Skeletal muscle satellite cell (primary cell): ENCODE results near the gene ARPC1A. TPM values are rescaled to one million over a fixed set of nuclear protein-coding genes. Genes with fewer than 3 reads are reported as not detected.
"Not testable (repeated sequence)": the region's sequence is repeated elsewhere in the genome, so short reads cannot be mapped to it uniquely, and the experiment has no call there.

ENCODE experiments used
- H3K27me3 ChIP-seq: 2 replicates; pipeline ENCODE4 v1.7.0; 2013; ENCODE audit warnings: low read length; ENCODE audit not compliant: control insufficient read depth, insufficient read depth
- H3K36me3 ChIP-seq: 2 replicates; pipeline ENCODE4 v1.7.0; 2013; ENCODE audit warnings: mild to moderate bottlenecking, control low read depth, low read length; ENCODE audit not compliant: insufficient read depth
- H3K4me1 ChIP-seq: 2 replicates; pipeline ENCODE4 v1.7.0; 2013; ENCODE audit warnings: low read length; ENCODE audit not compliant: control insufficient read depth, insufficient read depth
- H3K4me2 ChIP-seq: 2 replicates; pipeline ENCODE4 v1.7.0; 2013; ENCODE audit warnings: mild to moderate bottlenecking, low read length
- H3K4me3 ChIP-seq: 2 replicates; pipeline ENCODE4 v1.7.0; 2013; ENCODE audit warnings: low read length
- H3K9ac ChIP-seq: 2 replicates; pipeline ENCODE4 v1.7.0; 2013; ENCODE audit warnings: mild to moderate bottlenecking, low read depth, low read length, moderate library complexity
- H3K9me3 ChIP-seq: replicated peaks from 2 replicates; pipeline ENCODE4 v1.7.0; 2013; ENCODE audit warnings: mild to moderate bottlenecking, control low read depth, low read length
- total RNA-seq: library from RNA; depleted of rRNA; stranded (reverse); fragments of >200 nt; gene quantifications from 2 replicates; pipeline ENCODE4 v1.2.3, GENCODE V29; 2012; rRNA removed

Gene ARPC1A
- 237 and 313 TPM in 2 replicates for total RNA-seq

DNA sequence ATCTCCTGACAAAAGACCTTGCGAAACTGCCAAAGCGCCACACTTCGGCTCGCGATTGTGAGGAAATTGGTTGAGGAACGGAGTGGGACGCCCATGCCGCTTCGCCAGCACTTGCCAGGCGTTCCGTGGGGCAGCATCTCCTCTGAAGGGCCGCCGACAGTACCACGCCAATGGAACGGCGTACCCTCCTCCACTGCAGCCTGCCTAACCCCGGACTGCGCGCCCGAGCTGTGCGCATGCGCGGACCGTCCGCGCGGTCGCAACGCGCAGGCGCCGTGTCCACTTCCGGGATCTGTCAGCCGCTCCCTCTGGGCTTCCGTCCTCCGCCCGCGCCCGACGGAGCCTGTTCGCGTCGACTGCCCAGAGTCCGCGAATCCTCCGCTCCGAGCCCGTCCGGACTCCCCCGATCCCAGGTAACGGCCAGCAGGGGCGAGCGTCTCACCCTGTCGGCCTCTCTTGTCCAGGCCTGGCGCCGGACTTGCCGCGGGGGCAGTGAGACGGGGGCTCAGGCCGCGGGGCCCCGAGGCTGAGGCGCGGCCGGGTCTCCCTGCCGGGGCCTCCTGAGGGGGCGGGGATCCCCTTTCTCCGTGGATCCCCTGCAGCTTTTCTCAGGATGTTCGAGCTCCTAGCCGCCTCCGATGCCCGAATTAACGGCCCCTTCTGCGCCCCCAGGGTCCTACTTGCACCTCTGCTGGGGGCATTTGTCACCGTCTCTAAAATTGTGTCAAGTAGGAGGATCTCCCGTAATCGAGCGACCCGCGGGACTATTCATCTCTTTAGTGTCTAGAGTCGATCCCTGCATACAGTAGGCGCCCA is at the start of gene ARPC1A:
Gene ARPC1A, plus strand, starts transcription at position 307 of the 816 bp plus-strand sequence. CDS start 7,456 bp downstream, outside the sequence.
- Histone ChIP-seq H3K4me1 (peaks cover 35% of the 10 kb centered on the region), H3K4me3 (peak within 1 kb of the TSS; percentile 90), H3K9ac (peak within 1 kb of the TSS; percentile 98), H3K27me3 (no peaks in the 10 kb centered on the region), H3K4me2 (peak within 1 kb of the TSS; percentile 96), H3K36me3 (peaks cover 6% of the 10 kb centered on the region), H3K9me3 (no peaks in the 10 kb centered on the region)

DNA sequence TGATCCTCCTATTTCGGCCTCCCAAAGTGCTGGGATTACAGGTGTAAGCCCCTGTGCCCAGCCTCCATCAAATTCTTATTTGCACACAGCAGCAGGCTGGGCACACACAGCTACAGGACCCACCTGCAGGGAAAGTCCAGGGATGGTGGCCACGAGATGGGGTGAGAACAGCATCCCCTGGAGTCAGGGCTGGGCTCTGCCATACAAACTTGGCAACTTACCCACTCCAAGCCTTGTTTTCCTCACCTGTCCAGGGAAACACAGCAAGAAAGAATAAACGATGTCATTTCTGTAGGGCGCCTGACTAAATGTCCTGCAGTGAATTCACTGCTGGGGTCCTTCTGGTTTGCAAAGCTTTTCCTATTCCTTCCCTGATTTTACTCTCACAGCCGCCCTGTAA is 47.5 kb upstream of the ARPC1A start:
- Histone ChIP-seq H3K36me3 (no peaks in the 10 kb centered on the region), H3K4me3 (no peak overlapping the region), H3K9me3 (no peaks in the 10 kb centered on the region), H3K4me1 (peaks cover 9% of the 10 kb centered on the region), H3K4me2 (no peak overlapping the region), H3K27me3 (peaks cover 5% of the 10 kb centered on the region), H3K9ac (no peak overlapping the region)

DNA sequence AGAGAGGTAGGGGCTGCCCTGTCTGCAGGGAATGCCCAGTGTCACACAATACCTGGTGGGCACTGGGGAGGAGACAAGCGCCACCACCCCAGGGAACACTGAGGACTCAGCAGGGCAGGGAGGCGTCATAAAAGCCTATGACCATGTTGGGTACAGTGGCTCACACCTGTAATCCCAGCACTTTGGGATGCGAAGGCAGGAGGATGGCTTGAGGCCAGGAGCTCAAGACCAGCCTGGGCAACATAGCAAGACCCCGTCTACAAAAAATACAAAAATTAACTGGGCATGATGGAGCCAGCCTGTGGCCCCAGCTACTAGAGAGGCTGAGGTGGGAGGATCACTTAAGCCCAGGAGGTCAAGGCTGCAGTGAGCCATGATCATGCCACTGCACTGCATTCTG is 41.5 kb upstream of the ARPC1A start:
- not testable (repeated sequence) for H3K9ac ChIP-seq, H3K36me3 ChIP-seq, H3K4me1 ChIP-seq, H3K9me3 ChIP-seq, H3K4me2 ChIP-seq, H3K4me3 ChIP-seq, H3K27me3 ChIP-seq

DNA sequence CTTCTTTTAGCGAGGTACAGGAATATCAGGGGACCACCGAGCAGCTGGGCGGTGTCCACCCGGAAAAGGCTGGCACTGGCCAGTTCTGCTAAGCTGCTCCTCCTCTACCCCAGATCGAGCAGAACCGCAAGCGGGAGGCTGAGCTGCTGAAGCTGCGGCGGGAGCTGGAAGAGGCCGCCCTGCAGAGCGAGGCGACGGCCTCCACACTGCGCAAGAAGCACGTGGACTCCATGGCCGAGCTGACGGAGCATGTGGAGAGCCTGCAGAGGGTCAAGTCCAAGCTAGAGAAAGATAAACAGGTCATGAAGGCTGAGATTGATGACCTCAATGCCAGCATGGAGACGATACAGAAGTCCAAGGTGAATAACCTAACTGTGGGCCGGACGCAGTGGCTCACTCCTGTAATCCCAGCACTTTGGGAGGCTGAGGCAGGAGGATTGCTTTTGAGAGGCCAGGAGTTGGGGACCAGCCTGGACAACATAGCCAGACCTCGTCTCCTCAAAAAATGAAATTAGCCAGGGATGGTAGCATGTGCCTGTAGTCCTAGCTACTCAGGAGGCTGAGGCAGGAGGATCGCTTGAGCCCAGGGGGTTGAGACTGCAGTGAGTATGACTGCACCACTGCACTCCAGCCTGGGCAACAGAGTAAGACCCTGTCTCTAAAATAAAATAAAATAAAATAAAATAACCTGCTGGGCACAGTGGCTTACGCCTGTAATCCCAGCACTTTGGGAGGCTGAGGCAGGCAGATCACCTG is 37.7 kb upstream of the ARPC1A start:
- H3K36me3 ChIP-seq, result no peaks in the 10 kb centered on the region
- no peak overlapping the region for H3K4me2 ChIP-seq
- H3K9ac ChIP-seq, result no peak overlapping the region
- H3K4me3 ChIP-seq, result no peak overlapping the region
- H3K27me3 ChIP-seq, result no peaks in the 10 kb centered on the region
- H3K9me3 ChIP-seq, result no peaks in the 10 kb centered on the region
- H3K4me1 ChIP-seq, result no peaks in the 10 kb centered on the region

DNA sequence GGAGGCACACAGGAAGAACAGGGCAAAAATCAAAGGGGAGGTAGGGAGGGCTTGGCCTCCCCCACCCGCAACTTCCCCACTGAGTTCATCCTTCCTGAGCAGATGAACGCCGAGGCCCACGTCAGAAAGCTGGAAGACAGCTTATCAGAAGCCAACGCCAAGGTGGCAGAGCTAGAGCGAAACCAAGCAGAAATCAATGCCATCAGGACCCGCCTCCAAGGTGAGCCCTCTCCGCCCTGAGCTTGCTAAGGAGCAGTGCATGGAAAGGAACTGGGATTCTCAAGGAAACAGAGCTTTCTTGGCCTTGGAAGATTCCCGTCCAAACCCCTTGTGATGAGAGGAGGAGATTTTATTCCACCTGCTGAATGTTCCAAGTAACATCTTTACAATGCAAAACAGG is 36.5 kb upstream of the ARPC1A start:
- no peaks in the 10 kb centered on the region for H3K27me3 ChIP-seq
- no peak overlapping the region for H3K9ac ChIP-seq
- H3K4me3 ChIP-seq, result no peak overlapping the region
- no peaks in the 10 kb centered on the region for H3K9me3 ChIP-seq
- no peak overlapping the region for H3K4me2 ChIP-seq
- H3K4me1 ChIP-seq, result no peaks in the 10 kb centered on the region
- no peaks in the 10 kb centered on the region for H3K36me3 ChIP-seq

DNA sequence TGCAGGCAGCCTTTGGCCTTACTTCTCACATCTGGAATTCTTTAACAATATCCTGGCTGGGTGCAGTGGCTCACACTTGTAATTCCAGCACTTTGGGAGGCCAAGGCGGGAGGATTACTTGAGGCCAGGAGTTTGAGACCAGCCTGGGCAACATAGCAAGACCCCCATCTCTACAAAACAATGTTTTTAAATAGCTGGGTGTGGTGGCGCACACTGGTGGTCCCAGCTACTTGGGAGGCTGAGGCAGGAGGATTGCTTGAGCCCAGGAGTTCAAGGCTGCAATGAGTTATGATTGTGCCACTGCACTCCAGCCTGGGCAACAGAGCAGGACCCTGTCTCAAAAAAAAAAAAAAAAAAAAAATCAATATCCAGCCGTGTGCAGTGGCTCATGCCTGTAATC is 35.5 kb upstream of the ARPC1A start:
- not testable (repeated sequence) for H3K4me1 ChIP-seq, H3K4me3 ChIP-seq, H3K9me3 ChIP-seq, H3K36me3 ChIP-seq, H3K27me3 ChIP-seq, H3K4me2 ChIP-seq, H3K9ac ChIP-seq

DNA sequence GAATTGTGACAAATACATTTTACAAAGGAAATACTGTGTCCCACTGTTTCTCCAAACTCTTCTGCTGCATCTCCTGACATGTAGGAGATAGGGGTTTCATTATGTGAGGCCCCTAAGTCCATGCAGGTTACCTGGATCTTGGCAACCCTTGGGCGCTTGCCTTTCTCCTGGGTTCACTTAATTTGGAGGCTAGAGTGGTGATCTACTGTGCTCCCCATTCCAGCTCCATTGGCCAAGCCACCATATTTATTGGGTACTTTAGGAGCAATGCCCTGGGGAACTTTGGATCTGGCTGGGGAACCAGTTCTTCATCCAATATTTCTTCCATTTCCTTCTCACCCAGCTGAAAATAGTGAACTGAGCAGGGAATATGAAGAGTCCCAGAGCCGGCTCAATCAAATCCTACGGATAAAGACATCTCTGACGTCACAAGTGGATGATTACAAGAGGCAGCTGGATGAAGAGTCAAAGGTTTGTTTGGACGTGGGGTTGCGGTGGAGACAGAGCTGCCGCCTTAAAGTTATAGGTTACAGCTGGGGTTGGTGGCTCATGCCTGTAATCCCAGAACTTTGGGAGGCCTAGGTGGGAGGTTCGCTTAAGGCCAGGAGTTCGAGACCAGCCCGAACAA is 34.6 kb upstream of the ARPC1A start:
- Histone ChIP-seq H3K4me3 (no peak overlapping the region), H3K4me2 (no peak overlapping the region), H3K9ac (no peak overlapping the region), H3K36me3 (no peaks in the 10 kb centered on the region), H3K9me3 (no peaks in the 10 kb centered on the region), H3K27me3 (no peaks in the 10 kb centered on the region), H3K4me1 (no peaks in the 10 kb centered on the region)

DNA sequence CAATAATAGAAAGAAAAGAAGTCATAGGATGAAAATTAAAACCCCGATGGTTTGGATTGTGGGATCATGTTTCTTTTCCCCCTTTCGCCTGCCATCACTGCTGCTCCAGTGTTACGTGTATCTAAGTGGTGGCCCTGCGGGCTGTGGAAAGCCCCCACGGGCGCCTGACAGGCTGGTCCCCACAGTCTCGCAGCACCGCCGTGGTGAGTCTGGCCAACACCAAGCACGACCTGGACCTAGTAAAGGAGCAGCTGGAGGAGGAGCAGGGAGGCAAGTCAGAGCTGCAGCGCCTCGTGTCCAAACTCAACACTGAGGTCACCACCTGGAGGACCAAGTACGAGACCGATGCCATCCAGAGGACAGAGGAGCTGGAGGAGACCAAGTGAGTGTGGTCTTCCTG is 33.6 kb upstream of the ARPC1A start:
- Histone ChIP-seq H3K36me3 (no peaks in the 10 kb centered on the region), H3K4me1 (no peaks in the 10 kb centered on the region), H3K27me3 (no peaks in the 10 kb centered on the region), H3K4me2 (no peak overlapping the region), H3K9ac (no peak overlapping the region), H3K9me3 (no peaks in the 10 kb centered on the region), H3K4me3 (no peak overlapping the region)

DNA sequence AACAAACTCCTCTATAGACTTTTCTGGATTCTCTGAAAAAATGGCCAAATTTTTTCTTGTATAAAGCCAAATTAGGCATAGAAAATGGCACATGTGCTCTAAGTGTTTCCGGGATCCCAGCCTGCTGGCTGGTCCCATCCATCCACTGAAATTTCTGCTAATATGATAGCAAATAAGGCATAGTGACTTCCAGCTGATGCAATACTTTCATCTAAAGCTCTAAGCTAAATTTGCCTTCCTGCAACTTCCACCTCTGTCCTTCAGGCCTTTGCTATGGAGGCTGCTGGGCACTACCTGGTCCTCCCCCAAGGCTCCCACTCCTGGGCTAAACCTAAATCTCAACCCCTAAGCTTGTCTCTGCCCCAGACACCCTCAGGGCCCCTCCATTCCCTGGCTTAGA is 32.5 kb upstream of the ARPC1A start:
- Histone ChIP-seq H3K9ac (no peak overlapping the region), H3K9me3 (no peaks in the 10 kb centered on the region), H3K4me1 (no peaks in the 10 kb centered on the region), H3K4me2 (no peak overlapping the region), H3K36me3 (no peaks in the 10 kb centered on the region), H3K27me3 (no peaks in the 10 kb centered on the region), H3K4me3 (no peak overlapping the region)

DNA sequence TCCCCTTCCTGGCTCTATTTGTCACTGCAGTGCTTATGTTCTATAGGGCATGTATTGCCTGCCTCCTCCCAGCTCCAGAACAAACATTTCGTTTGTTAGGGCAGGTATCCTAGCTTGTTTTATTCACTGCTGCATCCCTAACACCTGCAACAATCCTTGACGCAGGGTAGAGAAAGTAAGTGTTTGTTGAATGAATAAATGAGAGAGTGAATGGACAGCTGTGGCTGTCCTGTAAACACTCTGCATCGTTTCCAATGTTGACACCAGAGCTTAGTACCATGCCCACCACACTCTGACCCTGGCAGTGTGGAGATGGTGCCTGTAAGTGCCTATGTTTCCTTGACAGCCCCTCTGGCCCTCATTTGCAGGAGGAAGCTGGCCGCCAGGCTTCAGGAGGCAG is 32.0 kb upstream of the ARPC1A start:
- Histone ChIP-seq H3K9ac (no peak overlapping the region), H3K4me1 (no peaks in the 10 kb centered on the region), H3K4me2 (no peak overlapping the region), H3K4me3 (no peak overlapping the region), H3K36me3 (no peaks in the 10 kb centered on the region), H3K9me3 (no peaks in the 10 kb centered on the region), H3K27me3 (no peaks in the 10 kb centered on the region)

DNA sequence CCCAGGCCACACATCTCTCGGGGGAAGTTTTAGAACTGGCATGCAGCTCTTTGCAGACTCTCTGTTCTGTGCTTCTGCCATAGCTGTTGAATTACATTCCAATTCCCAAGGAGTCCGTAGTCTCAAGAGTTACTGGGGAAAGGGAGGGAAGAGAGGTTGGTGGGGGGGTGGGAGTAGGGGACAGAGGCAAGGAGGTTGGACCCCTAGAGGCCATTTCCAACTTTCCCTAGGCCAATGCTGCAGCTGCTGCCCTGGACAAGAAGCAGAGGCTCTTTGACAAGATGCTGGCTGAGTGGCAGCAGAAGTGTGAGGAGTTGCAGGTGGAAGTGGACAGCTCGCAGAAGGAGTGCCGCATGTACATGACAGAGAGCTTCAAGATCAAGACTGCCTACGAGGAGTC is 29.2 kb upstream of the ARPC1A start:
- H3K27me3 ChIP-seq, result no peaks in the 10 kb centered on the region
- H3K4me2 ChIP-seq, result no peak overlapping the region
- H3K9me3 ChIP-seq, result no peaks in the 10 kb centered on the region
- H3K36me3 ChIP-seq, result no peaks in the 10 kb centered on the region
- H3K4me1 ChIP-seq, result no peaks in the 10 kb centered on the region
- no peak overlapping the region for H3K9ac ChIP-seq
- no peak overlapping the region for H3K4me3 ChIP-seq
